Type B pancreatic cell (in vitro differentiated cells): ENCODE results near the gene MCF2L. TPM values are rescaled to one million over a fixed set of nuclear protein-coding genes. Genes with fewer than 3 reads are reported as not detected.

ENCODE experiments used
- DNase-seq: peaks from one replicate; pipeline ENCODE4 v3.0.0; 2021; ENCODE audit warnings: mixed read lengths; ENCODE audit not compliant: unreplicated experiment; ENCODE audit errors: extremely low spot score
- H3K27ac Mint-ChIP-seq: 2 replicates; pipeline ENCODE4 v1.8.0; 2021; ENCODE audit warnings: mild to moderate bottlenecking, mixed read lengths
- H3K27me3 Mint-ChIP-seq: 2 replicates; pipeline ENCODE4 v1.8.0; 2021; ENCODE audit warnings: mixed read lengths
- H3K36me3 Mint-ChIP-seq: 2 replicates; pipeline ENCODE4 v1.8.0; 2021; ENCODE audit warnings: mixed read lengths
- H3K4me1 Mint-ChIP-seq: one replicate; pipeline ENCODE4 v1.8.0; 2021; ENCODE audit warnings: mixed read lengths; ENCODE audit not compliant: unreplicated experiment
- H3K4me3 Mint-ChIP-seq: 2 replicates; pipeline ENCODE4 v1.8.0; 2021; ENCODE audit warnings: mild to moderate bottlenecking, mixed read lengths
- H3K9me3 Mint-ChIP-seq: 2 replicates; pipeline ENCODE4 v1.8.0; 2021; ENCODE audit warnings: mixed read lengths
- total RNA-seq: library from RNA; stranded (reverse); gene quantifications from 2 replicates; pipeline ENCODE4 v1.2.1, GENCODE V29; 2021; ENCODE audit warnings: low replicate concordance
- TF ChIP-seq, protein P1 (sequence below): fragments of 200-600 bp; sonication (generic); conservative IDR thresholded peaks from 2 replicates; pipeline ENCODE4 v1.5.0; 2021; ENCODE audit warnings: antibody characterized with exemption, mild to moderate bottlenecking

The MCF2L gene
- total RNA-seq, 1 donor from 2014 or later: 46.9 TPM

DNA sequence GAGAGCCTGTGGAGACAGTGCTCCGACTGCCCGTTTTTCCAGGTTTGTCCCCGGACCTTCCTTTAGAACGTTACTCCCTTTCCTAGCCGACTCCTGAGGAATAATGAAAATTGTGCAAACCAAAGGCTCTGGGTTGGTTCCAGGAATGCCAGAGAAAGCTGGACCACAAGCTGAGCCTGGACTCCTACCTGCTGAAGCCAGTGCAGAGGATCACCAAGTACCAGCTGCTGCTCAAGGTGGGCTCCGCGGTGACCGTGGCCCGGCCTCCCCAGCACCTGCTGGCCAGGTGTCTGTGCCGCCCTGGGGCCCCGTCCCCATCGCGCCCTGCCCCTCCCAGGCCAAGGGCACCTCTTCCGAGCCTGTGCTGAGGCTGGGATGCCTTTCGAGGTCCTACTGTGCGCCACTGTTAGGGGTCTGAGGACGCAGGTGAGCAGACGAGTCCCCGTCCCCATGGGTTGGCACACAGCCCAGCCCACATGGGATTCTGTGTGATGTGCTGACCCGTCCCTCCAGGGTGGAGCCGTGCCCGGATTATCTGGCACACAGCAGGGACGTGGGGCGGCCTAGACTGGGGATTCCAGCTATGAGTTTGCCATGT lies 116.0 kb downstream of the MCF2L start:
- Mint-ChIP-seq H3K9me3 (no peaks in the 10 kb centered on the region), H3K27me3 (no peaks in the 10 kb centered on the region), H3K36me3 (no peaks in the 10 kb centered on the region), H3K27ac (no peak overlapping the region), H3K4me1 (peaks cover 10% of the 10 kb centered on the region), H3K4me3 (no peak overlapping the region)
- TF ChIP-seq, protein P1, sequence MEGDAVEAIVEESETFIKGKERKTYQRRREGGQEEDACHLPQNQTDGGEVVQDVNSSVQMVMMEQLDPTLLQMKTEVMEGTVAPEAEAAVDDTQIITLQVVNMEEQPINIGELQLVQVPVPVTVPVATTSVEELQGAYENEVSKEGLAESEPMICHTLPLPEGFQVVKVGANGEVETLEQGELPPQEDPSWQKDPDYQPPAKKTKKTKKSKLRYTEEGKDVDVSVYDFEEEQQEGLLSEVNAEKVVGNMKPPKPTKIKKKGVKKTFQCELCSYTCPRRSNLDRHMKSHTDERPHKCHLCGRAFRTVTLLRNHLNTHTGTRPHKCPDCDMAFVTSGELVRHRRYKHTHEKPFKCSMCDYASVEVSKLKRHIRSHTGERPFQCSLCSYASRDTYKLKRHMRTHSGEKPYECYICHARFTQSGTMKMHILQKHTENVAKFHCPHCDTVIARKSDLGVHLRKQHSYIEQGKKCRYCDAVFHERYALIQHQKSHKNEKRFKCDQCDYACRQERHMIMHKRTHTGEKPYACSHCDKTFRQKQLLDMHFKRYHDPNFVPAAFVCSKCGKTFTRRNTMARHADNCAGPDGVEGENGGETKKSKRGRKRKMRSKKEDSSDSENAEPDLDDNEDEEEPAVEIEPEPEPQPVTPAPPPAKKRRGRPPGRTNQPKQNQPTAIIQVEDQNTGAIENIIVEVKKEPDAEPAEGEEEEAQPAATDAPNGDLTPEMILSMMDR: no peak
- DNase-seq: no peak

DNA sequence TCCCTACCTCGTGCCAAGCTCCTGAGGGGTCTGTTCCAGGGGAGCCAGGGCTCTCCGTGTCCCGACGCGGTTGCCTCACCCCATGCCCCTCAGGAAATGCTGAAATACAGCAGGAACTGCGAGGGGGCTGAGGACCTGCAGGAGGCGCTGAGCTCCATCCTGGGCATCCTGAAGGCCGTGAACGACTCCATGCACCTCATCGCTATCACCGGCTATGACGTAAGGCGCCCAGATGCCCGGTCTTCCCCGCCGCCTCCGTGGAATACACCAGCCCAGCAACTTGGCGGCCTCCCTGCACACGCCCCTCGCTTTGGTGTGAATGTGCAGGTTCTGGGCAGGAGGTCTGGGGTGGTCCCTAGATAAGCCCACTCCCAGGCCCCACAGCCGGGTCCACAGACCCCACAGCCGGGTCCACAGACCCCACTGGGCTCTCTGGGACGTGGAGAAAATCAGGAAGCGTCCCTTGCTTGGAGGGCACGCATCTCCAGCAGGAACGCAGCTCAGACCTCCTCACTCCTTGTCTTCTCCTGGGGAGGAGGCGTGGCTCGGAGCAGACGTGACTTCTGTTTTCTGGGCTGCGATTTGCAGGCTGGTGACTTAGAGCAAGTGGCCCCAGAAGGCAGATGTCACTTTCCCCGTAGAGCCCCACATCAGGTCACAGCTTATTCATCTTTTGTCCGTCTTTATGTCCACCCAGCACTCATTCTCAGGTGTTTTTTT lies 117.2 kb downstream of the MCF2L start:
- no peak for DNase-seq
- H3K27ac Mint-ChIP-seq: no peak overlapping the region
- no peak overlapping the region for H3K4me3 Mint-ChIP-seq
- H3K4me1 Mint-ChIP-seq: peaks cover 10% of the 10 kb centered on the region
- TF ChIP-seq, protein P1: peak; percentile 15
- H3K27me3 Mint-ChIP-seq: no peaks in the 10 kb centered on the region
- H3K9me3 Mint-ChIP-seq: no peaks in the 10 kb centered on the region
- no peaks in the 10 kb centered on the region for H3K36me3 Mint-ChIP-seq

DNA sequence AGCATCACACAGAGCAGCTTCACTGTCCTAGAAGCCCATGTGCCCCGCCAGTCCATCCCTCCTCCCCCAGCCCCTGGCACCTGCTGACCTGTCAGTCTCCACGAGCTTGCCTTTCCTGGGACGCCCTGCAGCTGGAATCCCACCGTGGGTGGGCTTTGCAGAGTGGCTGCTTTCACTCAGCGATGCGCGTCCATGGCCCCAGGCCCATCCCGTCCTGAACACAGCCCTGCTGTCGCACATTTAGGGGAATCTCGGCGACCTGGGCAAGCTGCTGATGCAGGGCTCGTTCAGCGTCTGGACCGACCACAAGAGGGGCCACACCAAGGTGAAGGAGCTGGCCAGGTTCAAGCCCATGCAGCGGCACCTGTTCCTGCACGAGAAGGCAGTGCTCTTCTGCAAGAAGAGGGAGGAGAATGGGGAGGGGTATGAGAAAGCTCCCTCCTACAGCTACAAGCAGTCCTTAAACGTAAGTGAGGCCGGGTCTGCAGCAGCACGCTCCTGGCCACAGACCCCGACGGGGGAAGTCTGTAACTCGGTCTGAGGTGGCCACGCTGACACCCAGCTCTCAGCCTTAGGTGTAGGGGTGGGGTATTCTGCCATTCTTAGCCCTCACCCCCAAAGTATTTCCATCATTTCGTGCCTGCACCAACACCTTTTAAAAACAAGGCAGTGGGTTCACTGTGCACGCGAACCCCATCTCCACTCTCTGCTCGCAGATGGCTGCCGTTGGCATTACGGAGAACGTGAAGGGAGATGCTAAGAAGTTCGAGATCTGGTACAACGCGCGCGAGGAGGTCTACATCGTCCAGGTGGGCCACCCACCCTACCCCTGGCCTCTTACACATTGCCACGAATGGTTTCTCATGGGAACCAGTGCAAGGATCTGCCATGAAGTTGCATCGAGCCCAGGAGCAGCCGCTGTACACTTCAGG lies 118.2 kb downstream of the MCF2L start:
- Mint-ChIP-seq H3K27ac (no peak overlapping the region), H3K27me3 (no peaks in the 10 kb centered on the region), H3K4me3 (no peak overlapping the region), H3K4me1 (peaks cover 10% of the 10 kb centered on the region), H3K36me3 (no peaks in the 10 kb centered on the region), H3K9me3 (no peaks in the 10 kb centered on the region)
- TF ChIP-seq, protein P1: no peak
- DNase-seq: no peak

DNA sequence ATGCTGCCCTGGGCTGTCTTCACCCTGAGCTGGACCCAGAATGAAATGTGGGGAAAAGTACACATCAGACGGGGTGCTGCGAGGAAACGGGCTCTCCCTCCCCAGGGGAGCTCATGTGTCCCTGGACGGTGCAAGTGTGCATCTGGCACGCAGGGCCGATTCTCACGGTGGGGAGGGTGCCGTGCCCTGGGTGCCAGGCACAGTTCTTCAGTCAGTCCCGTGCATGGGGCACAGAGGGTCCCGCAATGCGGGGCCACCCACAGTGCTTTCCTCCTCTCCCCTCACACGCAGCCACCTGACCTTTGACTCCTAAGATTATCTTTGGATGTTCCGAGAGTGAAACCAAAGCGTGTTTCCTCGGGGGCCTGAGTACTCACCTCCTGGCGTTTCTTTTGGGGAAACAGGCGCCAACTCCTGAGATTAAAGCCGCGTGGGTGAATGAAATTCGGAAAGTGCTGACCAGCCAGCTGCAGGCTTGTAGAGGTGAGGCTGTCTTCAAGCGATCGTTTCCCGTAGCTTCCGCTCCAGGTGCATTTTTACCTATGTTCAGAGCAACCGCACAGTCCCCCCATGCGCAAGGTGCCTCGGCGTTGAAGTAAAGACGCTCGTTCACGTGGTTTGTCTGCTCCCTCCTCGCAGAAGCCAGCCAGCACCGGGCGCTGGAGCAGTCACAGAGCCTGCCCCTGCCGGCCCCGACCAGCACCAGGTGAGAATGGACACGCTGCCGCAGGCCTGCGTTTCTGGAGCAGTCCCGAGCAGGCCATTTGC lies 119.1 kb downstream of the MCF2L start:
- Mint-ChIP-seq H3K27ac (no peak overlapping the region), H3K4me3 (no peak overlapping the region), H3K36me3 (no peaks in the 10 kb centered on the region), H3K4me1 (peaks cover 10% of the 10 kb centered on the region), H3K27me3 (no peaks in the 10 kb centered on the region), H3K9me3 (no peaks in the 10 kb centered on the region)
- TF ChIP-seq, protein P1: no peak
- DNase-seq: no peak

DNA sequence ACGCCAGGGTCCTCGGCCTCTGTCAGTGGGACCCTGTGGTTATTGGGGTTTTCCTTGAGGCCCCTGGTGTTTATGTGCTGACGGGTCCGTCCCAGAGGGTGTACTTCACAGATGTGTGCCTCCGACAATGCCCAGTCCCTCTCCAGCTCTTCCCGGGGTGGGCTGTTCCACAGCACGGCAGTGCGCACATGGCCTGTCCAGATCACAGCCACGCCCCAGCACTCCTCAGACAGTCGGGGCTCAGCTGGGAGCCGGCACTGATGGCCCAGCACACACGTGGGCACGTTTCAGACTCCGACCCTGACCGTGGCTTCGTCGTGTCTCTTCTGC lies 119.6 kb downstream of the MCF2L start:
- Mint-ChIP-seq H3K4me1 (peaks cover 9% of the 10 kb centered on the region), H3K27ac (no peak overlapping the region), H3K36me3 (no peaks in the 10 kb centered on the region), H3K9me3 (no peaks in the 10 kb centered on the region), H3K27me3 (no peaks in the 10 kb centered on the region), H3K4me3 (no peak overlapping the region)
- TF ChIP-seq, protein P1: no peak
- no peak for DNase-seq
